A549 (cell line): ENCODE results near the gene IRS2. TPM values are rescaled to one million over a fixed set of nuclear protein-coding genes. Genes with fewer than 3 reads are reported as not detected.

Experiments
- ATAC-seq, 2 experiments: fragments of 200-7000 bp in 1 of 2; fragments of >200 bp in 1 of 2; cut with Nextera tagmentation in 1 of 2; cut with Tn5 transposase in 1 of 2; 3 replicates each; pipeline versions ENCODE4 v1.8.0 to v1.9.1; 2018 to 2020; ENCODE audit warnings: mild to moderate bottlenecking in 1 of 2, moderate library complexity in 1 of 2
- CTCF ChIA-PET: fragments of 300-600 bp; sonication (Branson Sonifier 250); formaldehyde crosslinking; extraction: SDS; loops from one replicate; lab custom pipeline; 2021; ENCODE audit warnings: antibody characterized with exemption, inconsistent platforms; lab: Yijun Ruan, JAX
- POLR2A ChIA-PET: fragments of 350-600 bp; formaldehyde crosslinking; extraction: SDS; loops from one replicate; lab custom pipeline; 2021; ENCODE audit warnings: antibody characterized with exemption, inconsistent platforms; lab: Yijun Ruan, JAX
- DNase-seq, 2 experiments: peaks; one replicate each; pipeline versions ENCODE4 v3.0.0 to v3.0.0-alpha.2; 2011 to 2016; ENCODE audit warnings: low read depth in 1 of 2, low spot score in 1 of 2
- FAIRE-seq: peaks from 2 replicates; lab custom pipeline; 2011; peaks lifted over from hg19 to GRCh38; lab: Jason Lieb, UNC
- H3K27ac ChIP-seq, 2 experiments: fragments of >200 bp; sonication (Bioruptor Twin); formaldehyde crosslinking; 3 replicates each; pipeline ENCODE4 v1.5.1; 2016 to 2017
- H3K4me1 ChIP-seq: fragments of >200 bp; sonication (Bioruptor Twin); formaldehyde crosslinking; 3 replicates; pipeline ENCODE4 v1.6.1; 2016
- H3K4me2 ChIP-seq: fragments of >200 bp; sonication (Bioruptor Twin); formaldehyde crosslinking; 3 replicates; pipeline ENCODE4 v1.6.1; 2016
- H3K4me3 ChIP-seq: fragments of >200 bp; sonication (Bioruptor Twin); formaldehyde crosslinking; 3 replicates; pipeline ENCODE4 v1.5.1; 2016
- H3K9me3 ChIP-seq: fragments of >200 bp; sonication (Bioruptor Twin); formaldehyde crosslinking; 3 replicates; pipeline ENCODE4 v1.6.1; 2016
- CBX2 ChIP-seq: fragments of 200-600 bp; sonication (generic); IDR thresholded peaks from 2 replicates; pipeline ENCODE4 v1.6.1; 2016; ENCODE audit warnings: low read depth, mild to moderate bottlenecking, borderline replicate concordance
- CBX8 ChIP-seq: fragments of 200-600 bp; sonication (generic); IDR thresholded peaks from 2 replicates; pipeline ENCODE4 v1.6.1; 2016
- CEBPB ChIP-seq, 2 experiments: fragments of >200 bp in 1 of 2; sonication (Bioruptor Twin) in 1 of 2; formaldehyde crosslinking in 1 of 2; IDR thresholded peaks; 2 replicates each; pipeline ENCODE4 v1.6.1; 2012 to 2016
- CHD2 ChIP-seq: fragments of 150-350 bp; IDR thresholded peaks from 2 replicates; pipeline ENCODE4 v1.6.1; 2014; ENCODE audit warnings: low read length; ENCODE audit not compliant: partially characterized antibody
- EHF ChIP-seq: fragments of 250-450 bp; sonication (Bioruptor Pico); IDR thresholded peaks from 2 replicates; pipeline ENCODE4 v1.5.0; 2020; ENCODE audit warnings: mild to moderate bottlenecking
- ELK1 ChIP-seq: fragments of 150-350 bp; IDR thresholded peaks from 2 replicates; pipeline ENCODE4 v1.6.1; 2014; ENCODE audit warnings: low read depth, mild to moderate bottlenecking, low read length
- FOSL2 ChIP-seq, 2 experiments: fragments of 450-650 bp in 1 of 2; fragments of >200 bp in 1 of 2; sonication (Bioruptor Twin) in 1 of 2; formaldehyde crosslinking; IDR thresholded peaks; 2 replicates each; pipeline versions ENCODE4 v1.5.0 to v1.6.1; 2016 to 2020; ENCODE audit warnings: mild to moderate bottlenecking in 1 of 2, moderate library complexity in 1 of 2
- FOXS1 ChIP-seq: fragments of 250-450 bp; sonication (Bioruptor Pico); IDR thresholded peaks from 2 replicates; pipeline ENCODE4 v1.5.0; 2020; ENCODE audit warnings: mild to moderate bottlenecking, moderate library complexity
- HES2 ChIP-seq: fragments of >200 bp; sonication (Bioruptor Twin); formaldehyde crosslinking; IDR thresholded peaks from 2 replicates; pipeline ENCODE4 v1.6.1; 2016
- HEYL ChIP-seq: fragments of 250-450 bp; sonication (Bioruptor Pico); IDR thresholded peaks from 2 replicates; pipeline ENCODE4 v1.8.0; 2021; ENCODE audit warnings: mild to moderate bottlenecking, moderate library complexity
- HOXA7 ChIP-seq: fragments of 250-450 bp; sonication (Bioruptor Pico); IDR thresholded peaks from 2 replicates; pipeline ENCODE4 v1.5.0; 2020; ENCODE audit warnings: mild to moderate bottlenecking, moderate library complexity
- HOXB5 ChIP-seq: fragments of 250-450 bp; sonication (Bioruptor Pico); IDR thresholded peaks from 2 replicates; pipeline ENCODE4 v1.5.0; 2020; ENCODE audit warnings: mild to moderate bottlenecking, moderate library complexity
- KDM1A ChIP-seq: fragments of 200-600 bp; sonication (generic); IDR thresholded peaks from 2 replicates; pipeline ENCODE4 v1.6.1; 2016; ENCODE audit warnings: low read depth, mild to moderate bottlenecking
- MAFK ChIP-seq: fragments of 450-650 bp; IDR thresholded peaks from 2 replicates; pipeline ENCODE4 v1.6.1; 2014; ENCODE audit not compliant: partially characterized antibody
- MAX ChIP-seq: IDR thresholded peaks from 2 replicates; pipeline ENCODE4 v1.6.1; 2012
- MAZ ChIP-seq: fragments of 150-350 bp; IDR thresholded peaks from 2 replicates; pipeline ENCODE4 v1.6.1; 2014; ENCODE audit warnings: antibody characterized with exemption, low read depth, low read length, borderline replicate concordance
- MYC ChIP-seq: IDR thresholded peaks from 2 replicates; pipeline ENCODE4 v1.6.1; 2012; ENCODE audit warnings: mild to moderate bottlenecking, inconsistent platforms, low read length, improper control_type of control experiment, borderline replicate concordance
- NFE2L2 ChIP-seq: fragments of 150-350 bp; conservative IDR thresholded peaks from 2 replicates; pipeline ENCODE4 v1.6.1; 2014; ENCODE audit warnings: low read length
- PBX3 ChIP-seq: IDR thresholded peaks from 2 replicates; pipeline ENCODE4 v1.6.1; 2012
- RARB ChIP-seq: fragments of 250-450 bp; sonication (Bioruptor Pico); IDR thresholded peaks from 2 replicates; pipeline ENCODE4 v1.8.0; 2021; ENCODE audit warnings: mild to moderate bottlenecking, moderate library complexity
- USF2 ChIP-seq: fragments of 450-650 bp; IDR thresholded peaks from 2 replicates; pipeline ENCODE4 v1.6.1; 2014; ENCODE audit warnings: antibody characterized with exemption
- ZC3H11A ChIP-seq: fragments of 450-650 bp; IDR thresholded peaks from 2 replicates; pipeline ENCODE4 v1.6.1; 2014; ENCODE audit warnings: antibody characterized with exemption, mild to moderate bottlenecking
- whole genome bisulfite sequencing: methylation state at CpG from one replicate; pipeline ENCODE4 v1.1.6; 2017; ENCODE audit errors: missing lambda C conversion rate; 5-methylcytosine and 5-hydroxymethylcytosine counted together
- polyA plus RNA-seq, 4 experiments: library from polyadenylated mRNA; depleted of rRNA in 3 of 4; stranded (reverse); fragments of >200 nt; fragmentation: RNase III in 1 of 4; extraction: RNeasy Plus Mini Kit Qiagen cat#74134 plus additional on column Dnase treatment in 1 of 4; gene quantifications; 2 replicates in 3 of 4; 3 replicates in 1 of 4; pipeline ENCODE4 v1.2.3, GENCODE V29; 2011 to 2017

The IRS2 gene
- polyA plus RNA-seq, 2 of the 4 experiments (the other 2 are of a cell fraction): 4.8 to 12.3 TPM

- no peak overlapping the region for H3K4me3 ChIP-seq
- ChIA-PET CTCF (interaction anchor here (0.6 to 1.5 kb wide), 4 partner anchors 10 to 45 kb away, joined by 3 to 4 read pairs (median 3); no protein-coding TSS in a partner anchor), POLR2A (no interaction called here)
- no peak overlapping the region for H3K27ac ChIP-seq
- no peak overlapping the region for H3K4me2 ChIP-seq
- FAIRE-seq (no peak), DNase-seq (no peak), ATAC-seq (peak in 1 of 2 experiments; percentile 7; a peak in 3 of 6 replicates)
- WGBS: 98% methylated on average over 4 of the region's 4 CpGs
- H3K4me1 ChIP-seq: no peaks in the 10 kb centered on the region
- H3K9me3 ChIP-seq: no peaks in the 10 kb centered on the region
- TF ChIP-seq KDM1A (no peak), CBX8 (no peak), MAFK (no peak), USF2 (no peak), MYC (no peak), NFE2L2 (no peak), ZC3H11A (no peak), HEYL (no peak), FOSL2 (IDR thresholded peaks at IDR 0.05) (no peak), FOSL2 (CRISPR knock-in tag; IDR thresholded peaks at IDR 0.05) (no peak), CEBPB (IDR thresholded peaks at IDR 0.05) (no peak), MAZ (no peak), FOXS1 (CRISPR knock-in tag) (no peak), ELK1 (no peak), HOXA7 (CRISPR knock-in tag) (no peak)
Observed at GRCh38 chr13:109750221-109750775, 36.1 kb downstream of the IRS2 start.

GRCh38 chr13:109749365-109749764 lies 37.0 kb downstream of the IRS2 start:
- no peaks in the 10 kb centered on the region for H3K9me3 ChIP-seq
- CTCF ChIA-PET: interaction anchor here (1.3 to 1.5 kb wide), 2 partner anchors 15 to 44 kb away, joined by 3 read pairs; no protein-coding TSS in a partner anchor
- peaks cover 2% of the 10 kb centered on the region; the same call in 1 of the 3 replicates for H3K4me1 ChIP-seq
- POLR2A ChIA-PET: no interaction called here
- peak in 1 of 2 experiments; percentile 40; a peak in 3 of 6 replicates for ATAC-seq
- no peak for DNase-seq
- TF ChIP-seq RARB (CRISPR knock-in tag): no peak
- no peak for TF ChIP-seq MAFK
- TF ChIP-seq HES2: no peak
- no peak for TF ChIP-seq EHF
- no peak for TF ChIP-seq MAX
- no peak for TF ChIP-seq CHD2
- no peak for TF ChIP-seq HEYL
- no peak for TF ChIP-seq PBX3
- TF ChIP-seq HOXB5: no peak
- no peak for TF ChIP-seq CBX8
- TF ChIP-seq CBX2: no peak
- H3K4me3 ChIP-seq: no peak overlapping the region
- FAIRE-seq: no peak
- 89% methylated on average over 5 of the region's 5 CpGs for WGBS
- no peak overlapping the region for H3K4me2 ChIP-seq
- no peak overlapping the region for H3K27ac ChIP-seq
